ENCODE measurements around the gene PTPRN2. TPM values are rescaled to one million over a fixed set of nuclear protein-coding genes. Genes with fewer than 3 reads are reported as not detected.
"Not testable (repeated sequence)": the region's sequence is repeated elsewhere in the genome, so short reads cannot be mapped to it uniquely, and the experiment has no call there.

PTPRN2 gene
- total RNA-seq, 2 experiments from 2014 or later: 0.46 to 0.51 TPM

DNA sequence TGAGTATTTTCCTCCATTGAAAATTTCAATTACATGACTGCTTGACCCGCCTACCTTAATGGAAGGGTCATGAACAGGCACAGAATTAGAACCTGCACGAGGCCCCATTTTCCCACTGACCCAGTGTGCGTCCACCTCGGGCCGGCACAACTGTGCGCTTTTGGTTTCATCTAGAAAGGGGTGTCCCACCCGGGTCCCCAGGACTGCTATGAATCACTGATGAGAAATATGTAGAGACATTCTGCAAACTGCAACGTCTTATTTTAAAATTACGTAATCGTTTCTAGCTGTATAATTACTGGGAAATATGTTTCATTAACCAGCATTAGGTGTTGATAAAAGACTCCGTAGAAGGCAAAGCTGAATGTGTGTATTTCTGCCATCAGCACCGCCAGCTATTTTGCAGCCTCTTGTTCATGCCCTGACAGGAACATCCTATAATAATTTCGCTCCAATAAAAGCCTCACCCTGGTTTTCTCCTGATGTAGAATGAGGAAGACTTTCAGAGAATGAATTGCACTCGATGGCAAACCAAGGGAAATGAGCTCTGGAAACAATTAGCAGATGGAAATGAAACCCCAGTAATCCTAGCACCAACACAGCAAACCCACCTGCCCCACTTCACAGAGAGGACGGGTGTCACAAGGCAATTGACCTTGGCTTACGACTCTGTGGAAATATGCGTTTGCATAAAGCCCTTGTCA, 688.7 kb downstream of the PTPRN2 start:
- H3K36me3 Mint-ChIP-seq (ENCODE audit: low read depth): no peaks in the 10 kb centered on the region
- intact Hi-C loops (cut with DNase I, micrococcal nuclease): no loop called here
- no peak for DNase-seq
- H3K27ac Mint-ChIP-seq: no peak overlapping the region
- no peaks in the 10 kb centered on the region for H3K9me3 Mint-ChIP-seq (ENCODE audit: low read depth)
- peaks cover 3% of the 10 kb centered on the region for H3K4me1 Mint-ChIP-seq
- ChIA-PET CTCF (no interaction called here), POLR2A (no interaction called here)
- ATAC-seq: no peak
- H3K4me3 Mint-ChIP-seq: no peak overlapping the region
- no peaks in the 10 kb centered on the region for H3K27me3 Mint-ChIP-seq

DNA sequence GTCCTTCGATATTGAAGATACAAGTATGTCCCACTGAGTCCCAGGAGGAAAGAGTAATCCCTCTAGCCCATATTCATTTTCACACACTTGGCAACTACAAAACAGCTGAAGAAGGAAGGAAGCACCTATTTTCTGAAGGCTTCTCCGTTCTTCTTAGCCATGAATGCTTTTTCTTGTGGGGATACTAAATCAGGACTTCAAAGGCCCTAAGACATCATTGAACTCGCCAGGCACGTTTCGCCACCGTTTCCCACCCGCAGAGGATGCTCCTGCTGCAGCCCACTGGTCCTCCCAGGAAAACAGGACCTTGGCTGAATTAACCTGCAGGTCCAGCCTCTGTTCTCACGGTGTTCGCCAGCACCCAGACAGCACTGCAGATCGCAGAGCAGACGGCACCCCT, 689.4 kb downstream of the PTPRN2 start:
- ChIA-PET POLR2A (no interaction called here), CTCF (no interaction called here)
- no peaks in the 10 kb centered on the region for H3K9me3 Mint-ChIP-seq (ENCODE audit: low read depth)
- no peaks in the 10 kb centered on the region for H3K36me3 Mint-ChIP-seq (ENCODE audit: low read depth)
- intact Hi-C loops (cut with DNase I, micrococcal nuclease): no loop called here
- ATAC-seq (no peak), DNase-seq (no peak)
- no peaks in the 10 kb centered on the region for H3K27me3 Mint-ChIP-seq
- no peaks in the 10 kb centered on the region for H3K4me1 Mint-ChIP-seq
- no peak overlapping the region for H3K4me3 Mint-ChIP-seq
- no peak overlapping the region for H3K27ac Mint-ChIP-seq

DNA sequence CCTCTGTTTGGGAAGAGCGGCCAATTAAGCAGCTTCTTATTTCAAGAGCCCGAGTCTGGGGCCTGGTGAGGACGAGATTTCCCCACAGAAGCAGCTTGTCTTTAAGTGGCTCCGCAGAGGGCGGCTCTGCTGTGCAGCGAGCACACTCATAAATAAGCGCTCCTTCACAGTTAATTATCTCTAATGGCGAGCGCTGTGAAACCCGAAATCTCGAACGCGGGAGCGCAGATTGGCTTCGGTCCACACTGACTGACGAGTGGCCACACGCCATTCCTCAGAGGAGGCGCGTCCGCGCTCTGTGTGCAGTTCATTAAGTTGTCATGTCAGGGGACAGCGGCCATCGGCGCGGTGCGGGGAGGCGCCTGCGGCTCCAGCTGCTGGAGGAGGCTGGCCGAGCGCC, 689.9 kb downstream of the PTPRN2 start:
- no peak overlapping the region for H3K27ac Mint-ChIP-seq
- intact Hi-C loops (cut with DNase I, micrococcal nuclease): no loop called here
- H3K4me1 Mint-ChIP-seq: no peaks in the 10 kb centered on the region
- H3K36me3 Mint-ChIP-seq (ENCODE audit: low read depth): no peaks in the 10 kb centered on the region
- POLR2A ChIA-PET: no interaction called here
- DNase-seq (no peak), ATAC-seq (no peak)
- no peaks in the 10 kb centered on the region for H3K27me3 Mint-ChIP-seq
- no peaks in the 10 kb centered on the region for H3K9me3 Mint-ChIP-seq (ENCODE audit: low read depth)
- H3K4me3 Mint-ChIP-seq: no peak overlapping the region
- CTCF ChIA-PET: no interaction called here

DNA sequence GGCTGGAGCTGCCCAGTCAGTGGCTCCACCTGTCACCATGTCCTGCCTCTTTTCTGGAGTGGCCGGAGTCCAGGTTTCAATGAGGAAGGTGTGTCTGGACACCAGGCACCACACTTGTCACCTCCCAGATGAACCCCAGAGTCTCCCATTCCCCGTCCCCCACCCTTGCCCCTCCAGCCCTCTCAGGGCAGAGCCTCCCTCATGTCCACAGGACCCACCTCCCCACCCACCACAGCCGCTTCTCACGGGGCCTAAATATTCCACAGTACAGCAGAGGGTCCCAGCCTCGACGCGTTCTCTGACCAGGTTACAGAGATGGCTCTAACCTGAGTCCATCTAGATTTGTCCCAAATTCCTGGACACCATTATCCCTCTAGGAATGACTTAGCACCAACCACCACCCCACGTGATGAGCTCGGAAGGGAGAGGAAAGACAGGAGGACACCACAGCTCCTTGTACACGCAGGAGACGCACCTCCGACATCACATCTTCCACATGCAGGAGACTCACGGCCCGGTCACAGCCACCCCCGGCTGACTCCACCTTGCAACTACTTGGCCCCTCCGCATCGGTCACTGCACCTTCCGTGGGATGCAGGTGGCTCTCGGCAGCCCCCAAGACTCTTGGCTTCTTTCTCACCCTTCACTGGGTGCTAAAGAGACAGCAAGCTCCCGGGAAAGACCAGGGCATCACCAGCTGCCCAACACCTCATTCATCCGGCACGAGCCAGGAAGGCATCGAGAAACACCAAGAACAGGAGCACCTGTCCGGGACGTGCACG, 690.7 kb downstream of the PTPRN2 start:
- ATAC-seq (no peak), DNase-seq (no peak)
- intact Hi-C loops (cut with DNase I, micrococcal nuclease): no loop called here
- ChIA-PET CTCF (no interaction called here), POLR2A (no interaction called here)
- Mint-ChIP-seq H3K4me1 (no peaks in the 10 kb centered on the region), H3K4me3 (no peak overlapping the region), H3K27ac (no peak overlapping the region), H3K9me3 (ENCODE audit: low read depth) (no peaks in the 10 kb centered on the region), H3K27me3 (no peaks in the 10 kb centered on the region), H3K36me3 (ENCODE audit: low read depth) (no peaks in the 10 kb centered on the region)

DNA sequence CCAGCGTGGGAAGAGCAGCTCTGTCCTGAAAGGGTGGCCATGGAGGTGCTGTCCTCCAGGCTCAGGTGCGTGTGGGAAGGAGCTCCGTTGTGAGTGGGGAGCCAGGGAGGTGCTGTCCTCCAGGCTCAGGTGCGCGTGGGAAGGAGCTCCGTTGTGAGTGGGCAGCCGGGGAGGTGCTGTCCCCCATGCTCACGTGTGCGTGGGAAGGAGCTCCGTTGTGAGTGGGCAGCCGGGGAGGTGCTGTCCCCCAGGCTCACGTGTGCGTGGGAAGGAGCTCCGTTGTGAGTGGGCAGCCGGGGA, 691.3 kb downstream of the PTPRN2 start:
- DNase-seq; H3K9me3 Mint-ChIP-seq (ENCODE audit: low read depth); POLR2A ChIA-PET; H3K27ac Mint-ChIP-seq; H3K36me3 Mint-ChIP-seq (ENCODE audit: low read depth); H3K4me3 Mint-ChIP-seq; intact Hi-C loops (cut with DNase I, micrococcal nuclease); ATAC-seq; H3K27me3 Mint-ChIP-seq; H3K4me1 Mint-ChIP-seq: not testable (repeated sequence)
- CTCF ChIA-PET: interaction anchor here (0.6 kb wide), 1 partner anchor 22 kb away, joined by 3 read pairs; no protein-coding TSS in a partner anchor

DNA sequence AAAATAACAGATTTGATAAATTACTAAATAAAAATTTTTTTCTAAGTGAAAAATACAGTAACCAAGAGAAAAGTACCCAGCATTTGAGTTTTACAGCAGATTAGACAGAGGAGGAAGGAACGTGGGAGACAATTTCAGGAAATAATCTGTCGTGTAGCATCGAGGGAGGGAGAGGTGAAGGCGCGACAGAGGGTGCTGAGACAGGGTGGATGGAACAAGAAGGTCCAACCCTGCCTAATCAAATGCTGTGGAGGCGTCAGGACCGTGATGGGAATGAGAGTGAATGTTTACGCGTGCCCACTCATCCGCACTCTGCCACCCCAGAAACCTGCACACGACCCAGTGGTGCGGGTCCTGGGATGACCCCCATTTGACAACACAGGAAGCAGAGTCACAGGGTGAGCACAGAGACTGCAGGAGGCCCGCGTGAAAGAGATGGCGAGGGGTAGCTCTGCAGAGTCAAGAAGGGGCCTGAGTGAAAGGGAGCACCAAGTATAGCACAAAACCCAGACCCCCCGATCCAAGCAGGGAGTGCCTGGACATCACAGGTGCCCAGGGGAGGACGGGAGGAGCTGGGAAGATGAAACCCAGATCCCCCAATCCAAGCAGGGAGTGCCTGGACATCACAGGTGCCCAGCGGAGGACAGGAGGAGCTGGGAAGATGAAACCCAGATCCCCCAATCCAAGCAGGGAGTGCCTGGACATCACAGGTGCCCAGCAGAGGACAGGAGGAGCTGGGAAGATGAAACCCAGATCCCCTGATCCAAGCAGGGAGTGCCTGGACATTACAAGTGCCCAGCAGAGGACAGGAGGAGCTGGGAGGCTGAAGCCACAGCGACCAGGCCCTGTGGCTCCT, 691.9 kb downstream of the PTPRN2 start:
- Mint-ChIP-seq H3K9me3 (ENCODE audit: low read depth) (no peaks in the 10 kb centered on the region), H3K27ac (no peak overlapping the region), H3K27me3 (no peaks in the 10 kb centered on the region), H3K36me3 (ENCODE audit: low read depth) (no peaks in the 10 kb centered on the region), H3K4me1 (peaks cover 7% of the 10 kb centered on the region), H3K4me3 (no peak overlapping the region)
- no peak for DNase-seq
- ChIA-PET POLR2A (no interaction called here), CTCF (interaction anchor here (0.6 kb wide), 1 partner anchor 21 kb away, joined by 3 read pairs; no protein-coding TSS in a partner anchor)
- no peak for ATAC-seq
- intact Hi-C loops (cut with DNase I, micrococcal nuclease): no loop called here

DNA sequence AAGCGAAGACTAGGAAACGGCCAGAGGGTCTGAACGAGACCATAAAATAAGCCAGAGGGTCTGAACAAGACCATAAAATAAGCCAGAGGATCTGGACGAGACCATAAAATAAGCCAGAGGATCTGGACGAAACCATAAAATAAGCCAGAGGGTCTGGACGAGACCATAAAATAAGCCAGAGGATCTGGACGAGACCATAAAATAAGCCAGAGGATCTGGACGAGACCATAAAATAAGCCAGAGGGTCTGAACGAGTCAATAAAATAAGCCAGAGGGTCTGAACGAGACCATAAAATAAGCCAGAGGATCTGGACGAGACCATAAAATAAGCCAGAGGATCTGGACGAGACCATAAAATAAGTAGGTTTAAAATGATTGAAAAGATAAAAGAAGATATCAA, 692.5 kb downstream of the PTPRN2 start:
- H3K4me3 Mint-ChIP-seq; intact Hi-C loops (cut with DNase I, micrococcal nuclease); ATAC-seq; CTCF ChIA-PET; H3K9me3 Mint-ChIP-seq (ENCODE audit: low read depth); DNase-seq; POLR2A ChIA-PET; H3K27ac Mint-ChIP-seq; H3K27me3 Mint-ChIP-seq; H3K36me3 Mint-ChIP-seq (ENCODE audit: low read depth): not testable (repeated sequence)
- peaks cover 11% of the 10 kb centered on the region for H3K4me1 Mint-ChIP-seq

DNA sequence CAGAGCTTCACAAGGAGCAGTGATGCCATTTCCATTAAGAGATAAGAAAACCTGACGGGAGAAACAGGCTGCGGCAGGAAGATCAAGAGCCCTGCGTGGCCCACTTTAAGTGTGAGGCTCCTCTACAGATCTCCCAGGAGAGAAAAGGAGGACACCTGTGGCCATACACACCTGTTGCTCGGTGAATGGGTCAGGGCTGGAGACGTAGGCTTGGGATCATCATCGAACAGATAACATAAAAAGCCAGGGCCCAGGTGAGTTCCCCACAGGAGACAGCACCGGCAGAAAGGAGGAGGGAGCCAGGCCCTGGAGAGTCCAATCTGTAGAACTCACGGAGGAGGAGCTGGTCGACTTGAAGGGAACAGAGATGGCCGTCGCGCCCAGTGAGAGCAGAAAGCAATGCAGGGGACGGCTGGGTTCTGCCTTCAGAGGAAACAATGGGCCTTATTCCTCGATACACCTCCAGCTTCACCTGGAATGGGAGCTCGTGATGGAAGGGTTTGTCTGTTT, 694.0 kb downstream of the PTPRN2 start:
- Mint-ChIP-seq H3K4me1 (peaks cover 14% of the 10 kb centered on the region), H3K36me3 (ENCODE audit: low read depth) (no peaks in the 10 kb centered on the region), H3K9me3 (ENCODE audit: low read depth) (no peaks in the 10 kb centered on the region), H3K4me3 (no peak overlapping the region), H3K27ac (no peak overlapping the region), H3K27me3 (no peaks in the 10 kb centered on the region)
- CTCF ChIA-PET: interaction anchor here (0.6 to 0.8 kb wide), 3 partner anchors 13 to 409 kb away, joined by 3 to 4 read pairs (median 3); no protein-coding TSS in a partner anchor
- POLR2A ChIA-PET: no interaction called here
- no peak for DNase-seq
- no peak for ATAC-seq
- intact Hi-C loops (cut with DNase I, micrococcal nuclease): no loop called here

DNA sequence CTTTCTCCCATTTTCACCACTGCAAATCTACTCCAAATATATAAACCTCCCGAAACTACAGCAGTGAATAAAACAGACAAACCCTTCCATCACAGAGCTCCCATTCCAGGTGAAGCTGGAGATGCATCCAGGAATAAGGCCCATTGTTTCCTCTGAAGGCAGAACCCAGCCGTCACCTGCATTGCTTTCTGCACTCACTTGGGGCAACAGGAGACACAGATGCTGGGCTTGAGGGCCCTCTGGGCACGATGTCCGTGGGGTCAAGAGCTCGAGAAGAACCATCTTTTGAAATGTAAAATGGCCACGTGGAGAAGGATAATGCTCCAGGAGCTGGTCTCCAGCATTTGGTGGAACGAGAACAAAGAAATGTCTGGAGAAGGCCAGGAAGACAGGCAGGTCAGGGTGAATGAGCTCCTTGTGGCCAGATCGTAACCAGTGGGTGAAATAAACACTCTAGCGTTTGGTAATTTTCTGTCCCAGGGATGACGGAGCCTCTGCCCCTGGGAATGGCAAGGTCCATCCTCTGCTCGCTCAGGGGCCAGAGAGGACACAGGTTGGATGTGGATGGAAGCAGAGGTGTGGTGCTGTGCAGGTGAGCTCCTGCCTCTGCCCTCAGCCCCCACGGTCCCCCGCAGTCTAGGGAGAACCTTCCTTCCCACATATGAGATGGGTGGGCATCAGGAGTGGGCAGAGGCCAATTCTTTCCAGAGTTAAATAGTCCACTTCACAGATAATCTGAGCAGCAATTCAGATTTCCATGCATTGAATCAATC, 694.7 kb downstream of the PTPRN2 start:
- Mint-ChIP-seq H3K9me3 (ENCODE audit: low read depth) (no peaks in the 10 kb centered on the region), H3K4me1 (peaks cover 14% of the 10 kb centered on the region), H3K27ac (no peak overlapping the region), H3K27me3 (no peaks in the 10 kb centered on the region), H3K36me3 (ENCODE audit: low read depth) (no peaks in the 10 kb centered on the region), H3K4me3 (no peak overlapping the region)
- intact Hi-C loops (cut with DNase I, micrococcal nuclease): no loop called here
- ATAC-seq (no peak), DNase-seq (no peak)
- ChIA-PET CTCF (interaction anchor here (0.6 kb wide), 1 partner anchor 120 kb away, joined by 3 read pairs; no protein-coding TSS in a partner anchor), POLR2A (no interaction called here)

DNA sequence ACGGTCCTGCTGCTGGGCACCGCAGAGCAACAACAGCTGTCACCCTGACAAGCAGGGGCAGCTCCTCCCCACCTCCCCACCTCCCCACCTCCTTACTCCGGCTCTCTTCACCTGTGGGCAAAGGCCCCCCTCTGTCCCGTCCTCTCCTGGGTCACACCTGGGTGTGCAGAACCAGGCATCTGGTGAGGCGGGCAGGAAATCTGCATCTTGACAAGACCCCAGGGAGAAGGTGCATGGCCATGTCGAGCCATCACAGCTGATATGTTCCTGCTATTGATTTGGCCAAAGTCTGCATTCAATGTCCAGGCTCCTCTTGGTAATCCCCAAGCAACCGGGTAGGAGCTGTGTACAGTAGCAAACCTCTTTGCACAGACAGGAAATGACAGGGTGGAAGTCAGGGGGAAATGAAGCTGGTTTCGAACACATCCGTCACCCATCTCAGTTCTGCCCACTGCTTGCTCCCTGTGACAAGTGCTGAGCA, 696.7 kb downstream of the PTPRN2 start:
- ChIA-PET CTCF (no interaction called here), POLR2A (no interaction called here)
- intact Hi-C loops (cut with DNase I, micrococcal nuclease): no loop called here
- ATAC-seq (peak; percentile 80), DNase-seq (peak; percentile 23)
- Mint-ChIP-seq H3K9me3 (ENCODE audit: low read depth) (no peaks in the 10 kb centered on the region), H3K27ac (no peak overlapping the region), H3K36me3 (ENCODE audit: low read depth) (no peaks in the 10 kb centered on the region), H3K4me1 (peaks cover 16% of the 10 kb centered on the region), H3K27me3 (no peaks in the 10 kb centered on the region), H3K4me3 (no peak overlapping the region)

DNA sequence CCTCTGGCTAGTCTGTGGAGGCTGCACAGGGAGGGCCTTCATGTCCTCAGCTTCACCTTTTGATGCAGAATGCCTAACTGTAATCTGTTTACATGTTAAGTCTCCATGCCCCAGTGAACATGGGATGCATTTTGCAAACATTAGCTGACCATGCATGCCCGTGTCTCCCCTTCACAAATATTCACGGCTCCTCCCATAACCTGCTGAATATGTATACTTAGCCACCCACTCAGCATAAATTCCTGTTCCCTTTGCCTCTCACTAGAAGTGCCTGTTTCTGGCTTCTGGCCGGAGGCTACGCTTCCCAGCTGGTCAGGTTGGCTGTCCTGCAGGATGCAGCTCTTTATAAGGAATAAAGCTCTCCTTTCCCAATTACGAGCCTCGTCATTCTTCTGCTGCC, 698.1 kb downstream of the PTPRN2 start:
- Mint-ChIP-seq H3K36me3 (ENCODE audit: low read depth) (no peaks in the 10 kb centered on the region), H3K4me1 (peaks cover 16% of the 10 kb centered on the region), H3K27ac (no peak overlapping the region), H3K4me3 (no peak overlapping the region), H3K27me3 (no peaks in the 10 kb centered on the region), H3K9me3 (ENCODE audit: low read depth) (peaks cover 3% of the 10 kb centered on the region)
- ATAC-seq (no peak), DNase-seq (no peak)
- ChIA-PET POLR2A (no interaction called here), CTCF (no interaction called here)
- intact Hi-C loops (cut with DNase I, micrococcal nuclease): no loop called here
